Fibroblast of villous mesenchyme (primary cell): Measurements from ENCODE around the gene DPYSL4. TPM values are rescaled to one million over a fixed set of nuclear protein-coding genes. Genes with fewer than 3 reads are reported as not detected.

Experiments used
- DNase-seq: peaks from one replicate; pipeline ENCODE4 v3.0.0-alpha.2; 2010; ENCODE audit warnings: low read depth
- H3K4me3 ChIP-seq: 2 replicates; pipeline ENCODE4 v1.5.1; 2011; ENCODE audit warnings: low read depth, mild to moderate bottlenecking, low read length
- CTCF ChIP-seq: IDR thresholded peaks from 2 replicates; pipeline ENCODE4 v1.5.1; 2012; ENCODE audit warnings: low read depth, mild to moderate bottlenecking, low read length; ENCODE audit not compliant: insufficient read depth
- total RNA-seq: library from RNA; depleted of rRNA; stranded (reverse); fragments of >200 nt; gene quantifications from 2 replicates; pipeline ENCODE4 v1.2.3, GENCODE V29; 2012

Gene DPYSL4
- total RNA-seq, 1 donor: 0.86 TPM

- H3K4me3 ChIP-seq: no peak overlapping the region
- TF ChIP-seq CTCF: no peak
- no peak for DNase-seq
Measured at GRCh38 chr10:132162021-132162531, 24.7 kb upstream of the DPYSL4 start.

DNA sequence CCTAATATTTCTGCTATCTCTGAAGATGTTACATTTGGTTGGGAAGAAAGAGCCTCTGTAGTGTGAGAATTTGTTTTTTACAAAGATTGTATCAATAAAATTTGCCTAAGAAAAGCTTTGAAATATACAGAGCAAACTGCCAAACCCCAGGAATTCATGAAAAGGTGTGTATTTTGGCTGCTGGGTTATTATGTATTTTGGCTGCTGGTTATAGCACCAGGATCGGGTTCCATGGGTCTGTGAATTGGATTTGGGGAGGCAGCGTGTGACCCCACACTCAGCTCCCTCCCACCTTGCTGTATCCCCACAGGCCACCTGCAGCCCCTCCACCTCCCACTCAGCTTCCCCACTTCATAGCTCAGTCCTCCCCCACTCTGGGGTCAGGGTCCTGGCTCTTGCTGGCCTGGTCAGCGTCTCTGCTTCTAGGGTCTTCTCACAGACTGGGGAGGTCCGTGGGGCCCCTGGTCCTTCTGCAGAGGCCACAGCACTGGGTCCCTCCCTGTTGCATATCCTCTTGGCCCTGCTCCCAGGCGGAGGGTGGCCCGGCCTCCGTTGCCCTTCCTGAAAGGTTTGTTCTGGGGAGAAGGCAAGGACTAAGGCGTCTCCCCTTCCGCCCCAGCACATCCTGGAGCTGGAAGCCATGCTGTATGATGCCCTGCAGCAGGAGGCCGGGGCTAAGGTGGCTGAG lies 24.0 kb upstream of the DPYSL4 start:
- no peak overlapping the region for H3K4me3 ChIP-seq
- DNase-seq: no peak
- no peak for TF ChIP-seq CTCF

DNA sequence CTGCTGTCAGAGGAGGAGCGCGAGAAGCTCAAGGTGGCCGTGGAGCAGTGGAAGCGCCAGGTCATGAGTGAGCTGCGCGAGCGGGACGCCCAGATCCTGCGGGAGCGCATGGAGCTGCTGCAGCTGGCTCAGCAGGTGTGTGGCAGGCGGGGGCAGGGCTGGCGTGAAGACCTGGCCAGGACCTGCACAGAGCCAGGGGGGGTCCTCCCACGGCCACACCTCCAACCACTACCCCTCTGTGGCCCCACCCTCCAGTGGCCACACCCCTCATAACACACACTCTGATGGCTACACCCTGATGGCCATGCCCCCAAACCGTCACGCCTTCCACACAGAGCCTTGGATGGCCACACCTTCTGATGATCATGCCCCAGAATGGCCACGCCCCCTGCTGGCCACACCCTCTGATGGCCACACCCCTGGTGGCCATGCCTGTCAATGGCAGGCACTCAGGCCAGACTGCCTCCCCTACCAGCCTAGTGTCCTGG lies 23.4 kb upstream of the DPYSL4 start:
- no peak for DNase-seq
- peak; percentile 8 for TF ChIP-seq CTCF
- no peak overlapping the region for H3K4me3 ChIP-seq

DNA sequence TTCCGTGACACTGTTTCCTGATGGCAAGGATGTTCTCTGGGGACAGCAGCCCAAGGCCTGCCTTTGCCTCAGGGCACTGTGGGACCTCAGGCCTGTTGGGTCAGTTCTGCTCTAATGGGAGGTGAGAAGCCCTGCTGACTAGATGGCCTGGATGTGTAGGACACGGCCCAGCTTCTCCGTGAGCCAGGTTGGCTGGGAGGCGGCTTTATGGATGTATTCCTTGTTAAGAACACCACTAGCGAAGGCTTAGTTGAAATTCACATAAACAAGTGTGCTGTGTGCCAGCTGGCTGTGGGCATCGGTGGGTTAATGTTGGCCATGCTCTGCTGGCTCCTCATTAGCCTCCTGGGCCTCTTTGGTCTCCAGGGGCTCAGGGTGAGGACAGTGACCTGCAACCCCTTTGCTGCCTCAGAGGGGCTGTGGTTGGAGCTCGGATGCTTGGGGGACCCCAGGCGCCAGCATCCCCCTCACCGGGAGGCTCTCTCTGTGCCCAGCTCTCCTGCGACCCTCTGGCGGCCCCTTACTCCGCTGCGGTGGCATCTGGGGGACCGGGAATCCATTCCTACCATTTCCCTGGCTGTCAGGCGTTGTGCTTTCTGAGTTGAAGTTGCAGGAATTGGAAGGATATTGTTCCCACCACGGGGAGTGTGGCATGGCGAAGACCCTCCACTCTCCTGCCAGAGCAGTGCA lies 22.8 kb upstream of the DPYSL4 start:
- H3K4me3 ChIP-seq: no peak overlapping the region
- no peak for DNase-seq
- TF ChIP-seq CTCF: no peak

- no peak for TF ChIP-seq CTCF
- no peak for DNase-seq
- no peak overlapping the region for H3K4me3 ChIP-seq
Measured at GRCh38 chr10:132164761-132165278, 21.9 kb upstream of the DPYSL4 start.

DNA sequence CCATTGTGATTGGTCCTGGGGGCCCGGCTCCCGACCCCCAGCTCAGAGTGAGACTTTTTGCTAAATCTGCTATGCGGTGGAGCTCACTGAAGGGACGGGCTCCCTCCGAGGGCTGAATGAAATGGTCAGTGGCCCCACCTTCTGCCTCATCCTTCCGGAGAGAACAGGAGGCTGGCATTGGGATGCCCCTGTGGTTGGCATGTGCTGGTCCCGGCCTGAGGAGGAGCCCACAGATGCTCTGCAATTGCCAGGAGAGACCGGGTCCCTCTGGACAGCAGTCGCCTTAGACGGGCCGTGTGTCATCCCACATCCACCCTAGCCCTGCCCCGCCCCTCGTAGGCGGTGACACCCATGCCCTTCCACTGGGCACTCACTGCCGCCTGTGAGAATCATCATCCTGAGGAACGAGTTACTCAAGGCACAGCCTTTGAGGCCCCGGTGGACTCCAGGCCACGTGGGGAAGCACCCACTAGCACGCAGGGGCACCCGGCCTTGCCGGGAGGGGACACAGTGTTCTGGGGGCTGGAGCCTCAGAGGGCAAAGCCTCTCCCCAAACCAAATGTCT lies 21.2 kb upstream of the DPYSL4 start:
- H3K4me3 ChIP-seq: no peak overlapping the region
- TF ChIP-seq CTCF: no peak
- no peak for DNase-seq
